HepG2 (cell line): ENCODE results near the gene FRMD4A. TPM values are rescaled to one million over a fixed set of nuclear protein-coding genes. Genes with fewer than 3 reads are reported as not detected.

Source experiments
- ATAC-seq: fragments of 200-7000 bp; cut with Tn5 transposase; 3 replicates; pipeline ENCODE4 v1.9.1; 2020; ENCODE audit warnings: mild to moderate bottlenecking, moderate library complexity
- BruUV-seq: library from RNA; stranded (reverse); fragments of 400-500 nt; replicated peaks from 2 replicates; lab custom pipeline; 2021; lab: Mats Ljungman, UMichigan
- CTCF ChIA-PET: fragments of 300-600 bp; formaldehyde crosslinking; extraction: SDS; loops from one replicate; lab custom pipeline; 2021; ENCODE audit warnings: low total read pairs, inconsistent platforms, low intra/inter-chr PET ratio; lab: Yijun Ruan, JAX
- POLR2A ChIA-PET: fragments of 350-600 bp; sonication (Branson Sonifier 250); formaldehyde crosslinking; loops from one replicate; lab custom pipeline; 2020; ENCODE audit warnings: antibody characterized with exemption, inconsistent platforms; lab: Yijun Ruan, JAX
- DNase-seq: peaks from one replicate; pipeline ENCODE4 v3.0.0-alpha.2; 2015; ENCODE audit warnings: low spot score
- FAIRE-seq: peaks from 3 replicates; lab custom pipeline; 2011; peaks lifted over from hg19 to GRCh38; lab: Jason Lieb, UNC
- H2AFZ ChIP-seq: one replicate; pipeline ENCODE4 v1.6.1; 2011; ENCODE audit warnings: low read length, inconsistent platforms
- H3K27ac ChIP-seq: fragments of 300-600 bp; 3 replicates; pipeline ENCODE4 v1.8.0; 2011; ENCODE audit warnings: mixed run types, mild to moderate bottlenecking, mixed read lengths, low read length, inconsistent platforms; ENCODE audit not compliant: insufficient read depth; ENCODE audit errors: extremely low read length
- H3K27me3 ChIP-seq, 2 experiments: fragments of 200-600 bp in 1 of 2; 2 replicates in 1 of 2; 3 replicates in 1 of 2; pipeline versions ENCODE4 v1.6.0 to v1.8.0; 2011; ENCODE audit warnings: low read length in 2 of 2, mild to moderate bottlenecking in 2 of 2, moderate library complexity in 2 of 2, inconsistent platforms in 1 of 2; ENCODE audit not compliant: insufficient read depth in 2 of 2, control insufficient read depth in 1 of 2
- H3K36me3 ChIP-seq, 2 experiments: fragments of 200-600 bp in 1 of 2; replicated peaks in 1 of 2; 2 replicates in 1 of 2; 3 replicates in 1 of 2; pipeline versions ENCODE4 v1.5.1 to v1.8.0; 2011; ENCODE audit warnings: low read length in 2 of 2, inconsistent platforms in 1 of 2; ENCODE audit not compliant: insufficient read depth in 2 of 2, control insufficient read depth in 1 of 2
- H3K4me1 ChIP-seq: 2 replicates; pipeline ENCODE4 v1.5.1; 2012; ENCODE audit warnings: low read length, inconsistent platforms; ENCODE audit not compliant: insufficient read depth
- H3K4me2 ChIP-seq: 2 replicates; pipeline ENCODE4 v1.6.0; 2011; ENCODE audit warnings: low read depth, low read length, inconsistent platforms
- H3K4me3 ChIP-seq, 3 experiments: fragments of 200-600 bp in 1 of 3; sonication (generic), shearing (Covaris generic) in 1 of 3; replicated peaks in 1 of 3; 2 replicates each; pipeline ENCODE4 v1.5.1; 2011 to 2016; ENCODE audit warnings: low read length in 3 of 3, inconsistent platforms in 2 of 3, low read depth in 2 of 3, mild to moderate bottlenecking in 2 of 3, control low read depth in 1 of 3, mixed read lengths in 1 of 3; ENCODE audit not compliant: insufficient read depth in 1 of 3
- H3K79me2 ChIP-seq: one replicate; pipeline ENCODE4 v1.6.1; 2011; ENCODE audit warnings: low read length, inconsistent platforms; ENCODE audit not compliant: insufficient read depth
- H3K9ac ChIP-seq: 2 replicates; pipeline ENCODE4 v1.6.0; 2011; ENCODE audit warnings: mild to moderate bottlenecking, low read depth, low read length, inconsistent platforms; ENCODE audit not compliant: insufficient read depth
- H3K9me3 ChIP-seq: 2 replicates; pipeline ENCODE4 v1.5.1; 2012; ENCODE audit warnings: mild to moderate bottlenecking, low read length
- H4K20me1 ChIP-seq: 2 replicates; pipeline ENCODE4 v1.6.0; 2011; ENCODE audit warnings: inconsistent platforms, mild to moderate bottlenecking, low read length, moderate library complexity; ENCODE audit not compliant: insufficient read depth
- ELF1 ChIP-seq: sonication (generic); formaldehyde crosslinking; IDR thresholded peaks from 2 replicates; pipeline ENCODE4 v1.4.0; 2020; ENCODE audit warnings: missing genetic modification reagents
- HNRNPK ChIP-seq: fragments of 200-400 bp; formaldehyde crosslinking; IDR thresholded peaks from 2 replicates; pipeline ENCODE4 v1.6.1; 2018; ENCODE audit warnings: low read length, low read depth, moderate library complexity, mild to moderate bottlenecking; ENCODE audit not compliant: poor library complexity, severe bottlenecking
- MED8 ChIP-seq: sonication (generic); formaldehyde crosslinking; IDR thresholded peaks from 2 replicates; pipeline ENCODE4 v1.8.1; 2023; ENCODE audit warnings: mild to moderate bottlenecking, missing genetic modification reagents; ENCODE audit not compliant: insufficient replicate concordance
- MIXL1 ChIP-seq: IDR thresholded peaks from 2 replicates; pipeline ENCODE4 v1.6.1; 2016
- MZF1 ChIP-seq: sonication (generic); formaldehyde crosslinking; IDR thresholded peaks from 2 replicates; pipeline ENCODE4 v1.8.1; 2023; ENCODE audit warnings: mild to moderate bottlenecking, missing genetic modification reagents, borderline replicate concordance
- SMAD1 ChIP-seq: sonication (generic); formaldehyde crosslinking; IDR thresholded peaks from 2 replicates; pipeline ENCODE4 v1.4.0; 2020; ENCODE audit warnings: missing genetic modification reagents, low read depth, mild to moderate bottlenecking, borderline replicate concordance
- ZBTB25 ChIP-seq: IDR thresholded peaks from 2 replicates; pipeline ENCODE4 v1.6.1; 2018; ENCODE audit warnings: missing genetic modification reagents
- ZNF644 ChIP-seq: IDR thresholded peaks from 2 replicates; pipeline ENCODE4 v1.6.1; 2016; ENCODE audit warnings: low read depth
- ZNF646 ChIP-seq: sonication (generic); formaldehyde crosslinking; IDR thresholded peaks from 2 replicates; pipeline ENCODE4 v1.9.0; 2021; ENCODE audit warnings: mild to moderate bottlenecking, missing genetic modification reagents
- ZNF737 ChIP-seq: sonication (generic); formaldehyde crosslinking; IDR thresholded peaks from 2 replicates; pipeline ENCODE4 v1.5.0; 2020; ENCODE audit warnings: missing genetic modification reagents, mild to moderate bottlenecking, borderline replicate concordance
- WGBS: methylation state at CpG from one replicate; pipeline ENCODE4 v1.1.6; 2017; ENCODE audit warnings: low lambda C conversion rate; 5-methylcytosine and 5-hydroxymethylcytosine counted together
- in situ Hi-C: cut with HindIII; loops from 2 replicates; pipeline ENCODE4 v1.10.0; 2017; ENCODE audit warnings: low pct_unique_long_range_greater_than_20kb; ENCODE audit not compliant: extremely low pct_ligation_motif_present
- intact Hi-C: fragments of 100-400 bp; cut with micrococcal nuclease; formaldehyde crosslinking; loops from one replicate; pipeline ENCODE4 v1.10.0; 2022; ENCODE audit not compliant: unreplicated experiment
- polyA plus RNA-seq, 8 experiments: library from polyadenylated mRNA; depleted of rRNA in 3 of 8; stranded (reverse) in 7 of 8; unstranded in 1 of 8; fragments of >200 nt; fragmentation: Illumina TruSeq in 4 of 8; extraction: Trizol in 4 of 8; gene quantifications; 2 replicates each; pipeline versions ENCODE4 v1.2.1 to v1.2.3, GENCODE V29; 2011 to 2016; ENCODE audit warnings: low read depth in 4 of 8, missing spikeins in 1 of 8, mixed read lengths in 1 of 8; ENCODE audit not compliant: insufficient read depth in 1 of 8
- total RNA-seq, 5 experiments: library from RNA; depleted of rRNA; stranded (reverse); fragments of >200 nt; fragmentation: Illumina TruSeq; extraction: Trizol; gene quantifications; 2 replicates each; pipeline ENCODE4 v1.2.3, GENCODE V29; 2016; ENCODE audit warnings: low read depth in 1 of 5

FRMD4A gene
- total and polyA plus RNA-seq, 2 of the 13 experiments (the other 11 are each of a cell fraction or from before 2014, with no cell fraction given): 0.09 to 0.26 TPM

GRCh38 chr10:13904064-13904463 lies 426.7 kb downstream of the FRMD4A start:
- CTCF ChIA-PET: no interaction called here
- no peak for FAIRE-seq
- Histone ChIP-seq H3K4me1 (peaks cover 7% of the 10 kb centered on the region), H3K36me3 (no peaks in the 10 kb centered on the region), H4K20me1 (no peaks in the 10 kb centered on the region), H3K9ac (no peak overlapping the region), H3K27ac (no peak overlapping the region), H2AFZ (no peak overlapping the region), H3K4me3 (no peak overlapping the region), H3K27me3 (peaks cover 0 to 3% of the 10 kb centered on the region in 2 experiments; a peak in 2 of 5 replicates), H3K4me2 (no peak overlapping the region), H3K79me2 (no peaks in the 10 kb centered on the region), H3K9me3 (no peaks in the 10 kb centered on the region)
- POLR2A ChIA-PET: no interaction called here
- DNase-seq: no peak
- TF ChIP-seq ELF1 (CRISPR knock-in tag) (peak; percentile 48; the same call in 1 of the 2 replicates), MIXL1 (no peak)
- intact Hi-C loops: no loop called here
- 65% methylated on average over 16 of the region's 16 CpGs for WGBS
- peak; percentile 29; the same call in 1 of the 3 replicates for ATAC-seq
- in situ Hi-C loops: no loop called here
- BruUV-seq: no TSS peak

GRCh38 chr10:13902868-13903587 lies 427.7 kb downstream of the FRMD4A start:
- no peak overlapping the region for H2AFZ ChIP-seq
- H3K4me2 ChIP-seq: no peak overlapping the region
- DNase-seq: no peak
- H4K20me1 ChIP-seq: no peaks in the 10 kb centered on the region
- H3K4me1 ChIP-seq: peaks cover 7% of the 10 kb centered on the region
- H3K9me3 ChIP-seq: no peaks in the 10 kb centered on the region
- POLR2A ChIA-PET: no interaction called here
- CTCF ChIA-PET: no interaction called here
- no peaks in the 10 kb centered on the region for H3K79me2 ChIP-seq
- ATAC-seq: no peak
- intact Hi-C loops: no loop called here
- FAIRE-seq: no peak
- H3K9ac ChIP-seq: no peak overlapping the region
- H3K27me3 ChIP-seq: peaks cover 0 to 3% of the 10 kb centered on the region in 2 experiments; a peak in 2 of 5 replicates
- no TSS peak for BruUV-seq
- H3K36me3 ChIP-seq: no peaks in the 10 kb centered on the region
- no peak overlapping the region for H3K27ac ChIP-seq
- in situ Hi-C loops: no loop called here
- WGBS: 31% methylated on average over 6 of the region's 6 CpGs
- H3K4me3 ChIP-seq: no peak overlapping the region
- no peak for TF ChIP-seq SMAD1 (CRISPR knock-in tag)
- TF ChIP-seq ZNF644: no peak
- TF ChIP-seq MED8 (CRISPR knock-in tag): no peak
- no peak for TF ChIP-seq HNRNPK
- no peak for TF ChIP-seq ZBTB25 (CRISPR knock-in tag)
- no peak for TF ChIP-seq ZNF646 (CRISPR knock-in tag)
- no peak for TF ChIP-seq ZNF737 (CRISPR knock-in tag)
- no peak for TF ChIP-seq MZF1 (CRISPR knock-in tag)
